ENCODE measurements around the gene BST1. TPM values are rescaled to one million over a fixed set of nuclear protein-coding genes. Genes with fewer than 3 reads are reported as not detected.

BST1 gene
- total RNA-seq, 5 donors from 2014 or later (not counting 1 experiment from before 2014, with no cell fraction given), result 0.28 to 0.55 (median 0.46) TPM; not detected in 1

GRCh38 chr4:15674926-15675325, 27.9 kb upstream of the BST1 start:
- H3K9me3 ChIP-seq, result no peaks in the 10 kb centered on the region
- DNase-seq (no peak), ATAC-seq (replicated peaks in 1 of 4) (no peak)
- H3K36me3 ChIP-seq (ENCODE audit: control insufficient read depth in 2 of 2, extremely low read depth in 1 of 2, insufficient read depth in 1 of 2, low read length in 1 of 2), result no peaks in the 10 kb centered on the region
- Mint-ChIP-seq H3K9me3 (no peaks in the 10 kb centered on the region), H3K4me3 (no peak overlapping the region), H3K27ac (no peak overlapping the region), H3K27me3 (no peaks in the 10 kb centered on the region), H3K36me3 (no peaks in the 10 kb centered on the region), H3K4me1 (peaks cover 0 to 3% (median 0%) of the 10 kb centered on the region in 3 donors)
- ChIA-PET CTCF (no interaction called here), POLR2A (no interaction called here)
- WGBS (ENCODE audit: insufficient coverage), result no CpG with 5 or more reads among the region's 4 CpGs
- H3K27me3 ChIP-seq (replicated peaks in 1 of 2; ENCODE audit: control insufficient read depth in 2 of 2, extremely low read depth in 1 of 2, insufficient read depth in 2 of 2, low read length in 1 of 2), result no peaks in the 10 kb centered on the region
- H3K4me3 ChIP-seq (ENCODE audit: control insufficient read depth in 1 of 2, extremely low read depth in 1 of 2, low read length in 1 of 2), result no peak overlapping the region
- no peak overlapping the region for H3K27ac ChIP-seq (ENCODE audit: low read length)
- H3K4me1 ChIP-seq (ENCODE audit: control insufficient read depth in 1 of 2, extremely low read depth in 1 of 2, insufficient read depth in 2 of 2, low read length in 2 of 2), result no peaks in the 10 kb centered on the region

GRCh38 chr4:15675356-15675755, 27.5 kb upstream of the BST1 start:
- Histone ChIP-seq H3K9me3 (no peaks in the 10 kb centered on the region), H3K27me3 (replicated peaks in 1 of 2; ENCODE audit: control insufficient read depth in 2 of 2, extremely low read depth in 1 of 2, insufficient read depth in 2 of 2, low read length in 1 of 2) (no peaks in the 10 kb centered on the region), H3K27ac (ENCODE audit: low read length) (no peak overlapping the region), H3K4me3 (ENCODE audit: control insufficient read depth in 1 of 2, extremely low read depth in 1 of 2, low read length in 1 of 2) (no peak overlapping the region), H3K36me3 (ENCODE audit: control insufficient read depth in 2 of 2, extremely low read depth in 1 of 2, insufficient read depth in 1 of 2, low read length in 1 of 2) (no peaks in the 10 kb centered on the region), H3K4me1 (ENCODE audit: control insufficient read depth in 1 of 2, extremely low read depth in 1 of 2, insufficient read depth in 2 of 2, low read length in 2 of 2) (no peaks in the 10 kb centered on the region)
- ChIA-PET POLR2A (no interaction called here), CTCF (interaction anchor here in 1 of 2 donors (0.7 kb wide), 1 partner anchor 11 kb away, joined by 7 read pairs; no protein-coding TSS in a partner anchor)
- Mint-ChIP-seq H3K27ac (no peak overlapping the region), H3K4me3 (no peak overlapping the region), H3K36me3 (no peaks in the 10 kb centered on the region), H3K4me1 (peaks cover 0 to 3% (median 2%) of the 10 kb centered on the region in 3 donors), H3K9me3 (no peaks in the 10 kb centered on the region), H3K27me3 (no peaks in the 10 kb centered on the region)
- no CpG with 5 or more reads among the region's 3 CpGs for WGBS (ENCODE audit: insufficient coverage)
- no peak for DNase-seq
- no peak for ATAC-seq (replicated peaks in 1 of 4)

DNA sequence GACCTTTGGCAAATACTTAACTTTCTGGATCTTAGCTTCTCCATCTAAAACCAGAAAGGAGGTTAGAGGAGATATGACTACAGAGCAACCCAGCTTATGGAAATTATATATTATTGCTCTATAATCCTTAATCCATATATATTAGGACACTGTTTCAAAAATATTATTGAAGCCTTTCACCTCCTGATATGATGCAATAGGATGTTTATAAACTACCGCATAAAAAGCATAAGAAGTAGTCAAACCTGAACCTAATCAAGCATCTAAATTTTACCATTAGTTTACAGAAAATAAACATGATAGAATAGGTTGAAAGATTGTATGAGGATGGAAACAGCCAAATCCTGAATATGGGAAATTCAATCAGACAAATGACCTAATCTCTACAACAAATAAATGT, 26.8 kb upstream of the BST1 start:
- Mint-ChIP-seq H3K4me1 (peaks cover under 1 to 3% (median 2%) of the 10 kb centered on the region in 3 donors), H3K27ac (no peak overlapping the region), H3K27me3 (no peaks in the 10 kb centered on the region), H3K4me3 (no peak overlapping the region), H3K9me3 (no peaks in the 10 kb centered on the region), H3K36me3 (no peaks in the 10 kb centered on the region)
- ATAC-seq (replicated peaks in 1 of 4) (no peak), DNase-seq (no peak)
- no CpG with 5 or more reads among the region's 1 CpG for WGBS (ENCODE audit: insufficient coverage)
- Histone ChIP-seq H3K27me3 (replicated peaks in 1 of 2; ENCODE audit: control insufficient read depth in 2 of 2, extremely low read depth in 1 of 2, insufficient read depth in 2 of 2, low read length in 1 of 2) (no peaks in the 10 kb centered on the region), H3K9me3 (no peaks in the 10 kb centered on the region), H3K4me3 (ENCODE audit: control insufficient read depth in 1 of 2, extremely low read depth in 1 of 2, low read length in 1 of 2) (no peak overlapping the region), H3K4me1 (ENCODE audit: control insufficient read depth in 1 of 2, extremely low read depth in 1 of 2, insufficient read depth in 2 of 2, low read length in 2 of 2) (peaks cover 0 to under 1% of the 10 kb centered on the region in 2 experiments), H3K36me3 (ENCODE audit: control insufficient read depth in 2 of 2, extremely low read depth in 1 of 2, insufficient read depth in 1 of 2, low read length in 1 of 2) (no peaks in the 10 kb centered on the region), H3K27ac (ENCODE audit: low read length) (no peak overlapping the region)
- CTCF ChIA-PET, result interaction anchor here (0.7 kb wide), 2 partner anchors 12 to 24 kb away, joined by 7 to 8 read pairs; no protein-coding TSS in a partner anchor
- POLR2A ChIA-PET, result interaction anchor here in 1 of 2 donors (0.7 kb wide), 1 partner anchor 12 kb away, joined by 12 read pairs; no protein-coding TSS in a partner anchor

DNA sequence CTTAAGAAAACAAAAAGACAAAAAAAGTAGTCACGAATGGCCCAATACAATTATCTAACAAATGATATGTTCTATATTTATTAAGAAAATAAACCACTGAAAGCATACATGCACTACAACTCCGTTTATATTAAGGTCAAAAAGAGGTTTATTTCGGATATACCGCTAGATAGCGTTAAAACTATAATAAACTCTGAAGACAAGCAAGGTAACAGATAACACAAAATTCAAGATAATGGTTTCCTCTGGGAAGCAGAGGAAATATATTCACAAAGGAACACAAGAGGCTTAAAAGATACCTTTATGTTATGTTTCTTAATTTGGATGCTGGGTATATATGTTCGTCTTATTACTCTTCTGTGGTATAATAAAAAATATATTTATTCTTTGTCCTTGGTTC, 26.0 kb upstream of the BST1 start:
- no peak overlapping the region for H3K27ac Mint-ChIP-seq
- WGBS (ENCODE audit: insufficient coverage), result no CpG with 5 or more reads among the region's 6 CpGs
- POLR2A ChIA-PET, result interaction anchor here in 1 of 2 donors (0.8 kb wide), 1 partner anchor 81 kb away, joined by 3 read pairs; no protein-coding TSS in a partner anchor

DNA sequence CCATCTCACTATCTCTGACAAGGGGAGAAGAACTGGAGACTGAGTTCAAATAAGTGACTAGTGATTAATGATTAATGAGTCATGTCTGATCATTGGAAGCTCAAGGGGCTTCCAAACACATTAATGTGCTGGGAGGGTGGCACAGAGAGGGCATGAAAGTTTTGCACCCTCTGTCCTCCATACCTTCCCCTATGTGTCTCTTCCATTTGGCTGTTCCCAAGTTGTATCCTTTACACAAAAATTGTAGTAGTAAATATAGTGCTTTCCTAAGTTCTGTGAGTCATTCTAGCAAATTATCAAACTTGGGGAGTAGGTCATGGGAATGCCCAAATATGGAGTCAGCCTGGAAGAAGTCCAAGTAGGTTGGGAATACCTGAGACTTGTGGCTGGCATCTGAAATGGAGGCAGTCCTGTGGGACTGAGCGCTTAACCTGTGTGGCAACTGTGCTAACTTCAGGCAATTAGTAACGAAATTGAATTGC, 25.3 kb upstream of the BST1 start:
- no peak for ATAC-seq (replicated peaks in 1 of 4)
- Mint-ChIP-seq H3K4me1 (peaks cover 8 to 15% (median 12%) of the 10 kb centered on the region in 3 donors), H3K27me3 (no peaks in the 10 kb centered on the region), H3K9me3 (no peaks in the 10 kb centered on the region), H3K4me3 (no peak overlapping the region), H3K27ac (no peak overlapping the region), H3K36me3 (no peaks in the 10 kb centered on the region)
- Histone ChIP-seq H3K27me3 (replicated peaks in 1 of 2; ENCODE audit: control insufficient read depth in 2 of 2, extremely low read depth in 1 of 2, insufficient read depth in 2 of 2, low read length in 1 of 2) (no peaks in the 10 kb centered on the region), H3K9me3 (no peaks in the 10 kb centered on the region), H3K27ac (ENCODE audit: low read length) (no peak overlapping the region), H3K4me1 (ENCODE audit: control insufficient read depth in 1 of 2, extremely low read depth in 1 of 2, insufficient read depth in 2 of 2, low read length in 2 of 2) (peaks cover 3 to 4% of the 10 kb centered on the region in 2 experiments), H3K4me3 (ENCODE audit: control insufficient read depth in 1 of 2, extremely low read depth in 1 of 2, low read length in 1 of 2) (no peak overlapping the region), H3K36me3 (ENCODE audit: control insufficient read depth in 2 of 2, extremely low read depth in 1 of 2, insufficient read depth in 1 of 2, low read length in 1 of 2) (no peaks in the 10 kb centered on the region)
- POLR2A ChIA-PET, result interaction anchor here in 1 of 2 donors (0.8 kb wide), 1 partner anchor 81 kb away, joined by 3 read pairs; no protein-coding TSS in a partner anchor
- CTCF ChIA-PET, result interaction anchor here in 1 of 2 donors (0.6 kb wide), 1 partner anchor 56 kb away, joined by 3 read pairs; no protein-coding TSS in a partner anchor
- no peak for DNase-seq
- WGBS (ENCODE audit: insufficient coverage), result 88% methylated on average over 1 of the region's 2 CpGs

More for the DNA sequence above, 26.0 kb upstream of the BST1 start:
- no peak overlapping the region for H3K4me3 Mint-ChIP-seq
- H3K9me3 Mint-ChIP-seq, result no peaks in the 10 kb centered on the region
- no peaks in the 10 kb centered on the region for H3K27me3 Mint-ChIP-seq
- CTCF ChIA-PET, result interaction anchor here in 1 of 2 donors (0.7 kb wide), 1 partner anchor 279 kb away, joined by 3 read pairs; no protein-coding TSS in a partner anchor
- H3K36me3 Mint-ChIP-seq, result no peaks in the 10 kb centered on the region
- Histone ChIP-seq H3K36me3 (ENCODE audit: control insufficient read depth in 2 of 2, extremely low read depth in 1 of 2, insufficient read depth in 1 of 2, low read length in 1 of 2) (no peaks in the 10 kb centered on the region), H3K27me3 (replicated peaks in 1 of 2; ENCODE audit: control insufficient read depth in 2 of 2, extremely low read depth in 1 of 2, insufficient read depth in 2 of 2, low read length in 1 of 2) (no peaks in the 10 kb centered on the region), H3K4me1 (ENCODE audit: control insufficient read depth in 1 of 2, extremely low read depth in 1 of 2, insufficient read depth in 2 of 2, low read length in 2 of 2) (peaks cover 0 to 4% of the 10 kb centered on the region in 2 experiments), H3K4me3 (ENCODE audit: control insufficient read depth in 1 of 2, extremely low read depth in 1 of 2, low read length in 1 of 2) (no peak overlapping the region), H3K9me3 (no peaks in the 10 kb centered on the region), H3K27ac (ENCODE audit: low read length) (no peak overlapping the region)
- H3K4me1 Mint-ChIP-seq, result peaks cover 2 to 9% (median 5%) of the 10 kb centered on the region in 3 donors
- ATAC-seq (replicated peaks in 1 of 4) (no peak), DNase-seq (no peak)

DNA sequence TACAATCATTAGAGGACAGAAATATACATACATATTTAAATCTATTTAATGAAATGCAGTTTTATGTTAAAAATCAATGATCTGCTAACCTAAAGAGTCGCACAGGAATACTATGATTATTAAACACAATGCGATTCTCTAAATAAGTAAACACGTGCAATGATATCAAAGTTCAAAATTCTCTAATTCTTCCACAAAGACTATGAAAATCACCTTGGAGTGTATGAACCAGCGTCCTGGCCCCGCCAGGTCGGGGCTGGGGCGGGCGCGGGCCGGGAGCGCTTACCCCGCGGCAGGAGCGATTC, 21.8 kb upstream of the BST1 start:
- 0% methylated on average over 13 of the region's 14 CpGs for WGBS (ENCODE audit: insufficient coverage)
- peaks cover 35 to 40% (median 36%) of the 10 kb centered on the region in 3 donors for H3K4me1 Mint-ChIP-seq
- ChIA-PET POLR2A (interaction anchor here in 1 of 2 donors (0.7 kb wide), 1 partner anchor 75 kb away, joined by 4 read pairs; no protein-coding TSS in a partner anchor), CTCF (interaction anchor here in 1 of 2 donors (1.0 to 1.3 kb wide), 2 partner anchors 25 to 75 kb away, joined by 3 read pairs; partner anchors contain the start of gene FBXL5)
- H3K27ac Mint-ChIP-seq, result no peak overlapping the region
- no peaks in the 10 kb centered on the region for H3K9me3 Mint-ChIP-seq
- Histone ChIP-seq H3K36me3 (ENCODE audit: control insufficient read depth in 2 of 2, extremely low read depth in 1 of 2, insufficient read depth in 1 of 2, low read length in 1 of 2) (peaks cover 0 to 5% of the 10 kb centered on the region in 2 donors), H3K4me1 (ENCODE audit: control insufficient read depth in 1 of 2, extremely low read depth in 1 of 2, insufficient read depth in 2 of 2, low read length in 2 of 2) (peaks cover 7 to 18% of the 10 kb centered on the region in 2 experiments), H3K27me3 (replicated peaks in 1 of 2; ENCODE audit: control insufficient read depth in 2 of 2, extremely low read depth in 1 of 2, insufficient read depth in 2 of 2, low read length in 1 of 2) (no peaks in the 10 kb centered on the region), H3K4me3 (ENCODE audit: control insufficient read depth in 1 of 2, extremely low read depth in 1 of 2, low read length in 1 of 2) (peak overlapping the region; percentile 82 to 97), H3K27ac (ENCODE audit: low read length) (no peak overlapping the region), H3K9me3 (no peaks in the 10 kb centered on the region)
- no peak for DNase-seq
- H3K4me3 Mint-ChIP-seq, result peak overlapping the region; percentile 97 to 100 (median 98)
- H3K36me3 Mint-ChIP-seq, result peaks cover 10% of the 10 kb centered on the region
- H3K27me3 Mint-ChIP-seq, result no peaks in the 10 kb centered on the region
- no peak for ATAC-seq (replicated peaks in 1 of 4)

Measured in T-cell (primary cell).